Osteoblast (primary cell): Measurements from ENCODE around the gene CTTN. TPM values are rescaled to one million over a fixed set of nuclear protein-coding genes. Genes with fewer than 3 reads are reported as not detected.

Source experiments
- DNase-seq: peaks from one replicate; pipeline ENCODE4 v3.0.0; 2011; ENCODE audit warnings: low spot score, mixed read lengths; ENCODE audit not compliant: insufficient read length; ENCODE audit errors: missing footprints
- H2AFZ ChIP-seq: 2 replicates; pipeline ENCODE4 v1.6.0; 2011; ENCODE audit warnings: mild to moderate bottlenecking, low read length
- H3K27ac ChIP-seq: 2 replicates; pipeline ENCODE4 v1.5.1; 2011; ENCODE audit warnings: mild to moderate bottlenecking, low read depth, low read length, moderate library complexity
- H3K27me3 ChIP-seq: 2 replicates; pipeline ENCODE4 v1.6.0; 2012; ENCODE audit warnings: mild to moderate bottlenecking, control low read depth, inconsistent platforms, low read length, moderate library complexity; ENCODE audit not compliant: insufficient read depth
- H3K36me3 ChIP-seq: 2 replicates; pipeline ENCODE4 v1.5.1; 2011; ENCODE audit warnings: mild to moderate bottlenecking, low read length, control low read depth, moderate library complexity; ENCODE audit not compliant: insufficient read depth
- H3K4me1 ChIP-seq: 2 replicates; pipeline ENCODE4 v1.5.1; 2011; ENCODE audit warnings: mild to moderate bottlenecking, low read length, control low read depth, moderate library complexity; ENCODE audit not compliant: insufficient read depth
- H3K4me2 ChIP-seq: 2 replicates; pipeline ENCODE4 v1.6.0; 2011; ENCODE audit warnings: mild to moderate bottlenecking, low read length; ENCODE audit not compliant: insufficient read depth
- H3K4me3 ChIP-seq: fragments of 200-600 bp; sonication (generic); 3 replicates; pipeline ENCODE4 v1.5.1; 2012; ENCODE audit warnings: mild to moderate bottlenecking, low read length, inconsistent platforms; ENCODE audit not compliant: insufficient read depth
- H3K79me2 ChIP-seq: 2 replicates; pipeline ENCODE4 v1.6.0; 2012; ENCODE audit warnings: mild to moderate bottlenecking, low read length, control low read depth, inconsistent platforms; ENCODE audit not compliant: insufficient read depth
- H3K9me3 ChIP-seq: 2 replicates; pipeline ENCODE4 v1.5.1; 2011; ENCODE audit warnings: low read depth, low read length, control low read depth
- H4K20me1 ChIP-seq: 2 replicates; pipeline ENCODE4 v1.6.0; 2012; ENCODE audit warnings: mild to moderate bottlenecking, low read length, control low read depth; ENCODE audit not compliant: insufficient read depth
- total RNA-seq: library from RNA; depleted of rRNA; stranded (reverse); fragments of >200 nt; gene quantifications from 2 replicates; pipeline ENCODE4 v1.2.3, GENCODE V29; 2012
- TF ChIP-seq, protein P1 (sequence below): IDR thresholded peaks from 2 replicates; pipeline ENCODE4 v1.5.1; 2011; ENCODE audit warnings: mild to moderate bottlenecking, low read depth, low read length, moderate library complexity; ENCODE audit errors: extremely low read depth

Gene CTTN
- total RNA-seq, 1 donor, result 429 TPM

DNA sequence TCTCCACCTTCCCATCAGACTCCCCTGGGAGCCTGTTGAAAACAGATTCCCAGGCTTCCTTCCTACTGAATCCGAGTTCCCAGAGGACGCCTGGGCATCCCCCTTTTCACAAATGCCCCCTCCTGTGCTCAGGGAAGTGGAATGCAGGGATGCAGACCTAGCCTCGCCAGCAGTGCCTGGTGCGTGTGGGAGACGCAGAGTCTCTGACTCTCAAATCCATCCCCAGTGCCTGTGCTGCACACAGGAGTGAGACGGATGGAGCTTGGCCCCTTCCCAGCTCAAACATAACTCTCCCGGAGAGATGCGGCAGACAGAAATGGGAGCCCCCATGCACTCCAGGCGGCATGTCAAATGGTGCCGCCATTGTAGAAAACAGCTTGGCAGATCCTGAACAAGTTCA lies 62.6 kb downstream of the CTTN start:
- no peak overlapping the region for H3K4me2 ChIP-seq
- no peaks in the 10 kb centered on the region for H3K36me3 ChIP-seq
- peaks cover 3% of the 10 kb centered on the region for H3K4me1 ChIP-seq
- H3K79me2 ChIP-seq, result no peaks in the 10 kb centered on the region
- DNase-seq, result no peak
- no peak overlapping the region for H2AFZ ChIP-seq
- no peak overlapping the region for H3K27ac ChIP-seq
- H3K27me3 ChIP-seq, result peaks cover 30% of the 10 kb centered on the region
- H4K20me1 ChIP-seq, result no peaks in the 10 kb centered on the region
- H3K9me3 ChIP-seq, result no peaks in the 10 kb centered on the region
- TF ChIP-seq, protein P1, sequence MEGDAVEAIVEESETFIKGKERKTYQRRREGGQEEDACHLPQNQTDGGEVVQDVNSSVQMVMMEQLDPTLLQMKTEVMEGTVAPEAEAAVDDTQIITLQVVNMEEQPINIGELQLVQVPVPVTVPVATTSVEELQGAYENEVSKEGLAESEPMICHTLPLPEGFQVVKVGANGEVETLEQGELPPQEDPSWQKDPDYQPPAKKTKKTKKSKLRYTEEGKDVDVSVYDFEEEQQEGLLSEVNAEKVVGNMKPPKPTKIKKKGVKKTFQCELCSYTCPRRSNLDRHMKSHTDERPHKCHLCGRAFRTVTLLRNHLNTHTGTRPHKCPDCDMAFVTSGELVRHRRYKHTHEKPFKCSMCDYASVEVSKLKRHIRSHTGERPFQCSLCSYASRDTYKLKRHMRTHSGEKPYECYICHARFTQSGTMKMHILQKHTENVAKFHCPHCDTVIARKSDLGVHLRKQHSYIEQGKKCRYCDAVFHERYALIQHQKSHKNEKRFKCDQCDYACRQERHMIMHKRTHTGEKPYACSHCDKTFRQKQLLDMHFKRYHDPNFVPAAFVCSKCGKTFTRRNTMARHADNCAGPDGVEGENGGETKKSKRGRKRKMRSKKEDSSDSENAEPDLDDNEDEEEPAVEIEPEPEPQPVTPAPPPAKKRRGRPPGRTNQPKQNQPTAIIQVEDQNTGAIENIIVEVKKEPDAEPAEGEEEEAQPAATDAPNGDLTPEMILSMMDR, result no peak
- no peak overlapping the region for H3K4me3 ChIP-seq

- H3K79me2 ChIP-seq, result no peaks in the 10 kb centered on the region
- TF ChIP-seq, protein P1, result no peak
- no peak for DNase-seq
- H4K20me1 ChIP-seq, result no peaks in the 10 kb centered on the region
- H3K9me3 ChIP-seq, result no peaks in the 10 kb centered on the region
- no peak overlapping the region for H3K4me2 ChIP-seq
- no peak overlapping the region for H2AFZ ChIP-seq
- H3K36me3 ChIP-seq, result no peaks in the 10 kb centered on the region
- no peaks in the 10 kb centered on the region for H3K4me1 ChIP-seq
- H3K27ac ChIP-seq, result no peak overlapping the region
- H3K4me3 ChIP-seq, result no peak overlapping the region
- peaks cover 34% of the 10 kb centered on the region for H3K27me3 ChIP-seq
Measured at GRCh38 chr11:70462818-70463477, 64.6 kb downstream of the CTTN start.

- Histone ChIP-seq H3K4me3 (no peak overlapping the region), H3K79me2 (no peaks in the 10 kb centered on the region), H3K9me3 (no peaks in the 10 kb centered on the region), H3K4me2 (no peak overlapping the region), H4K20me1 (no peaks in the 10 kb centered on the region), H3K27me3 (peaks cover 42% of the 10 kb centered on the region), H3K36me3 (no peaks in the 10 kb centered on the region), H2AFZ (no peak overlapping the region), H3K4me1 (no peaks in the 10 kb centered on the region), H3K27ac (no peak overlapping the region)
- no peak for DNase-seq
- TF ChIP-seq, protein P1, result no peak
Measured at GRCh38 chr11:70463478-70464255, 65.3 kb downstream of the CTTN start.
